NB4 (cell line): ENCODE results near the gene CNGB1.
"Not testable (repeated sequence)": the region's sequence is repeated elsewhere in the genome, so short reads cannot be mapped to it uniquely, and the experiment has no call there.

Source experiments
- DNase-seq: peaks from one replicate; pipeline ENCODE4 v3.0.0; 2010; ENCODE audit warnings: low read depth
- H3K4me3 ChIP-seq: one replicate; pipeline ENCODE4 v1.5.1; 2011; ENCODE audit warnings: mild to moderate bottlenecking, low read depth, low read length, moderate library complexity
- MYC ChIP-seq: IDR thresholded peaks from 2 replicates; pipeline ENCODE4 v1.6.1; 2011; ENCODE audit warnings: low read depth, low read length
- POLR2A ChIP-seq: IDR thresholded peaks from 2 replicates; pipeline ENCODE4 v1.6.1; 2011; ENCODE audit warnings: mild to moderate bottlenecking; ENCODE audit not compliant: insufficient read length; ENCODE audit errors: extremely low read depth
- TF ChIP-seq, protein P1 (sequence below): IDR thresholded peaks from one replicate; pipeline ENCODE4 v1.5.1; 2012; ENCODE audit warnings: low read depth, low read length
- TF ChIP-seq, protein P2 (sequence below): IDR thresholded peaks from 2 replicates; pipeline ENCODE4 v1.6.1; 2011; ENCODE audit warnings: low read depth, low read length

The CNGB1 gene

DNA sequence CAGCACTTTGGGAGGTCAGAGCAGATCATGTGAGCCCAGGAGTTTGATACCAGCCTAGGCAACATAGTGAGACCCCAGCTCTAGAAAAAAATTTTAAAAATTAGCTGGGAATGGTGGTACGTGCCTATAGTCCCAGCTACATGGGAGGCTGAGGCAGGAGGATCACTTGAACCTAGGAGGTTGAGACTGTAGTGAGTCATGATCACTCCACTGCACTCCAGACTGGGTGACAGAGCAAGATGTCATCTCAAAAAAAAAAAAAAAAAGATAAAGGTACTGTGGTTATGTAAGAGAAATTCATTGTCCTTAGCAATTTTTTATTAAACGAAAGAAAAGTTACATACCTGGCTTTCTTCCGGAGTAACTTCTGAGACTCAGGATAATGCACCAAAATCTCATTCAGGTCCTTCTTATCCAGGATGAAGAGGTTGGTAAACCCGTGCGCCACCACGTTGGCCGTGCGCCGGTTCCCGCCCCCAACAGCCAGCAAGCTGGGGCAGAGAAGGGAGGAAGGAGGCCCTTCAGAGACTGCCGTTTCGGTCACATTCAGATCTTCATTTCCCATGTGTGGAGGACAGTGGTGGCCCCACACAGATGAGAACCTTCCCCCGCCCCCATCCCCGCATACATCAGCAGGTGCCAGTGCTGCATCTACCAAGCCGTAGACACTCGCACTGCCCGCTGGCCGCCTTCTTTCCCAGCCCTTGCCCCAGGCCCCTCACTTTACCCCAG is 73.7 kb downstream of the CNGB1 start:
- no peak for DNase-seq
- TF ChIP-seq, protein P1, sequence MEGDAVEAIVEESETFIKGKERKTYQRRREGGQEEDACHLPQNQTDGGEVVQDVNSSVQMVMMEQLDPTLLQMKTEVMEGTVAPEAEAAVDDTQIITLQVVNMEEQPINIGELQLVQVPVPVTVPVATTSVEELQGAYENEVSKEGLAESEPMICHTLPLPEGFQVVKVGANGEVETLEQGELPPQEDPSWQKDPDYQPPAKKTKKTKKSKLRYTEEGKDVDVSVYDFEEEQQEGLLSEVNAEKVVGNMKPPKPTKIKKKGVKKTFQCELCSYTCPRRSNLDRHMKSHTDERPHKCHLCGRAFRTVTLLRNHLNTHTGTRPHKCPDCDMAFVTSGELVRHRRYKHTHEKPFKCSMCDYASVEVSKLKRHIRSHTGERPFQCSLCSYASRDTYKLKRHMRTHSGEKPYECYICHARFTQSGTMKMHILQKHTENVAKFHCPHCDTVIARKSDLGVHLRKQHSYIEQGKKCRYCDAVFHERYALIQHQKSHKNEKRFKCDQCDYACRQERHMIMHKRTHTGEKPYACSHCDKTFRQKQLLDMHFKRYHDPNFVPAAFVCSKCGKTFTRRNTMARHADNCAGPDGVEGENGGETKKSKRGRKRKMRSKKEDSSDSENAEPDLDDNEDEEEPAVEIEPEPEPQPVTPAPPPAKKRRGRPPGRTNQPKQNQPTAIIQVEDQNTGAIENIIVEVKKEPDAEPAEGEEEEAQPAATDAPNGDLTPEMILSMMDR: no peak
- TF ChIP-seq, protein P2, sequence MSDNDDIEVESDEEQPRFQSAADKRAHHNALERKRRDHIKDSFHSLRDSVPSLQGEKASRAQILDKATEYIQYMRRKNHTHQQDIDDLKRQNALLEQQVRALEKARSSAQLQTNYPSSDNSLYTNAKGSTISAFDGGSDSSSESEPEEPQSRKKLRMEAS: no peak
- no peak for TF ChIP-seq POLR2A
- no peak for TF ChIP-seq MYC
- no peak overlapping the region for H3K4me3 ChIP-seq

DNA sequence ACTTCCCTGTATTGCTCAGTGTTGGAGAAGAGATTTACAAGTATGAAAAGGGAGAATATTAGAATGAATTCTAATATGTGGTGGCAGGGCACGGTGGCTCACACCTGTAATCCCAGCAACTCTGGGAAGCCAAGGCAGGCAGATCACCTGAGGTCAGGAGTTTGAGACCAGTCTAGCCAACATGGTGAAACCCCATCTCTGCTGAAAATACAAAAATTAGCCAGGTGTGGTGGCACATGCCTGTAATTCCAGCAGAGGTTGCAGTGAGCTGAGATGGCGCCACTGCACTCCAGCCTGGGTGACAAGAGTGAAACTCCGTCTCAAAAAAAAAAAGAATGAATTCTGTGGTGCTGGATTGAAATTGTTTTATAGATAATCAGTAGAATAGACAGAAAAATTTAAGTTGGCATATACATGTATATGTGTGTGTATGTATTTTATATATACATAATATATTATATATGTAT is 75.8 kb downstream of the CNGB1 start:
- not testable (repeated sequence) for DNase-seq, H3K4me3 ChIP-seq

DNA sequence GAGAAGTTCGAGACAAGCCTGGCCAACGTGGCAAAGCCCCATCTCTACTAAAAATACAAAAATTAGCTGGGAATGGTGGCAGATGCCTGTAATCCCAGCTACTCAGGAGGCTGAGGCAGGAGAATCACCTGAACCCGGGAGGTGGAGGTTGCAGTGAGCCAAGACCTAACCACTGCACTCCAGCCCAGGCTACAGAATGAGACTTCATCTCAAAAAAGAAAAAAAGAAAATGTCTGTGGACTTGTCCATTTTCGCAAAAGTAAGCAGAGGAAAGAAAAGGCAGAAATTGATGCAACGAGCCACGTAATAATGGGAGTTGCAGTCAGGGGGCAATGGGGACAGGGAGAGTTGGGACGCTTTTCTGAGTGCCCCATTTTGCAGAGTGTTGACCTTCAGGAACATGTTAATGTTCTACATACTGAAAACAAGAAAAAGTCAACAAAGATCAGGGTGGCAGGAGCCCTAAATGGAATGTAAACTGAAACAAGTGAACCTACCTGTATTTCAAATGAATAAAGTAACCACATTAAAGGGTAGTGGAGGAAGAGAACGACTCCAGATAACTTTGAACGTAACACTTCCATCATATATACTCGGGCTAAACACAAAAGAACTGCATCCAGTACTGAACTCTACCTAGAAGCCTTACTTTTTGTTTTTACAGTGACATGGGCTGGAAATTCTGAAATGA is 76.4 kb downstream of the CNGB1 start:
- no peak for TF ChIP-seq MYC
- TF ChIP-seq POLR2A: no peak
- TF ChIP-seq, protein P1: no peak
- TF ChIP-seq, protein P2: no peak
- no peak for DNase-seq
- H3K4me3 ChIP-seq: no peak overlapping the region

DNA sequence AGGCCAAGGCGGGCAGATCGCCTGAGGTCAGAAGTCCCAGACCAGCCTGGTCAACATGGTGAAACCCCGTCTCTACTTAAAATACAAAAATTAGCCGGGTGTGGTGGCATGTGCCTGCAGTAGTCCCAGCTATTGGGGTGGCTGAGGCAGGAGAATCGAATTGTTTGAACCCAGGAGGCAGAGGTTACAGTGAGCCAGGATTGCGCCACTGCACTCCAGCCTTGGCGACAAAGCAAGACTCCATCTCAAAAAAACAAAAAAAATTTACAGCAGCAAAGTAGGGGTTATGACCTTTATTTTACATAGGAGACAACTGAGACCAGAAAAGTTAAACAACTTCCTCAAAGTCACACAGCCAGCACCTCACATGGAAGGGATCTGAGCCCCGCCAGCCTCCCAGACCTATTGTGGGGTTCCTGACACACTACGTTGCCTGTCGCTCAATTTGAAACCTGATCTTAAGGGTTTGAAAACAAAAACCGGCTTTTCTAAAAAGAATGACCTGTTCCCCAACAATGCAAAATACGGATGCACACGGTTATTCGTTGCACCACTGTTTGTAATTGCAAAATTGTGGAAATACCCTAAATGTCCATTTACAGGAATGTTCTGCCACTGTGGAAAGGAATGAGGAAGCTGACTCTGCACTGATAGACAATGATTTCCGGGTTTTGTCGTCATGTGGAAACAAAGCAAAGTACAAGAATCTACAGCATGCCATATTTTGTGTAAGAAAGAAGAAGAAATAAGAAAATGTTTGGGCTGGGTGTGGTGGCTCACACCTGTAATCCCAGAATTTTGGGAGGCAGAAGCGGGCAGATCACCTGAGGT is 77.2 kb downstream of the CNGB1 start:
- TF ChIP-seq, protein P2: 0 out of 2 replicates have a peak, but pooled peaks have one; percentile 12
- TF ChIP-seq MYC: no peak
- H3K4me3 ChIP-seq: no peak overlapping the region
- peak; percentile 70 for DNase-seq

DNA sequence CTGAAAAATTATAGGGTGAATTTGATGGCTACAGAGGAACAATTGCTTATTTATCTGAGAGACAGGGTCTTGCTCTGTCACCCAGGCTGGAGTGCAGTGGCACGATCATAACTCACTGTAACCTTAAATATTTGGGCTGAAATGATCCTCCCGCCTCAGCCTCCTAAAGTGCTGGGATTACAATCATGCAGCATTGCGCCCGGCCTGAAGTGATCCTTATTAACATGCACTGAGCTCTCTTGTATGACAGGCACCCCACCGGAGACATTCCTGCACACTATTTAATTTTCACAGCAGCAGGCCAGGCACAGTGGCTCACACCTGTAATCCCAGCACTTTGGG is 77.7 kb downstream of the CNGB1 start:
- H3K4me3 ChIP-seq: no peak overlapping the region
- TF ChIP-seq MYC (no peak), POLR2A (no peak)
- TF ChIP-seq, protein P2: no peak
- TF ChIP-seq, protein P1: no peak
- DNase-seq: no peak

DNA sequence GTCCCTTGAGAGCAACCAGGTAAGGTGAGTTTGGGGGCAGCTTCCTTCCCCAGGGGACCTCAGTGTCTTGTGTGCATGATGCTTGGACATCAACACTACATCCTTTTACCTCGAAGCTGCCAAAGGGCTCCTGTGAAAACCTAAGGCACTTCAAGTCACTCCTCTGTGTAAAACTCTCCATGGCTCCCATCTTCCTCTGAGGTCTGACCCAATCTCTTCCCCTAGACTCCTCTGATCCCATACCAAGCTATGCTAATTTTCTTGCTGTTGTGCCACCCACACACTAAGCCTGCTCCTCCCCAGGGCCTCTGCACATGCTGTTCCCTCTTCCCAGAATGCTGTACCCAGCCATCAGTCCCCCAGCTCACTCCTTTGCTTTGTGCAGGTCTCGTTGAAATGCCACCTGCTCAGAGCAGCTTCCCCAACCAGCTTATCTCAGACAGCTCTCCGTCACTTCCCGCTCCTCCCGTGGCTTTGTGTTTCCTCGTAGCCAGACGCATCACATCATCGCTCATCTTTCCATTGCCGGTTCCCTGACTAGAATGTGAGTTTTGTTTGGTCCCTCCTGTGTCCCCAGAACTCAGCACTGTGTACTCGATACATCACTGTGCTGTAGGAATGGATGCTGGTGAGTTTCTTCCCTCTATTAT is 78.4 kb downstream of the CNGB1 start:
- no peak overlapping the region for H3K4me3 ChIP-seq
- DNase-seq: no peak
- TF ChIP-seq, protein P2: no peak
- no peak for TF ChIP-seq MYC
- TF ChIP-seq, protein P1: no peak
- no peak for TF ChIP-seq POLR2A
